MCF 10A (cell line): ENCODE measurements around the gene DLL3. TPM values are rescaled to one million over a fixed set of nuclear protein-coding genes. Genes with fewer than 3 reads are reported as not detected.

Experiments used
- BruUV-seq: library from RNA; stranded (reverse); fragments of 400-500 nt; replicated peaks from 2 replicates; lab custom pipeline; 2021; lab: Mats Ljungman, UMichigan
- CTCF ChIA-PET: fragments of 300-600 bp; sonication (Branson Sonifier 250); formaldehyde crosslinking; extraction: SDS; loops from one replicate; lab custom pipeline; 2021; ENCODE audit warnings: antibody characterized with exemption, inconsistent platforms; lab: Yijun Ruan, JAX
- POLR2A ChIA-PET: fragments of 300-600, 350-650 bp; sonication (Branson Sonifier 250); formaldehyde crosslinking; extraction: SDS; loops from one replicate; lab custom pipeline; 2020; ENCODE audit warnings: antibody characterized with exemption, inconsistent platforms; lab: Yijun Ruan, JAX
- DNase-seq: peaks from one replicate; pipeline ENCODE4 v3.0.0-alpha.2; 2018; ENCODE audit not compliant: unreplicated experiment
- H3K27ac Mint-ChIP-seq: one replicate; pipeline ENCODE4 v1.8.0; 2022; ENCODE audit warnings: mild to moderate bottlenecking, low read depth, mixed read lengths; ENCODE audit not compliant: unreplicated experiment
- H3K27me3 Mint-ChIP-seq: one replicate; pipeline ENCODE4 v1.8.0; 2022; ENCODE audit warnings: mixed read lengths; ENCODE audit not compliant: insufficient read depth, unreplicated experiment
- H3K36me3 Mint-ChIP-seq: one replicate; pipeline ENCODE4 v1.8.0; 2022; ENCODE audit warnings: mild to moderate bottlenecking, moderate library complexity, mixed read lengths; ENCODE audit not compliant: insufficient read depth, unreplicated experiment
- H3K4me1 Mint-ChIP-seq: one replicate; pipeline ENCODE4 v1.8.0; 2022; ENCODE audit warnings: mixed read lengths; ENCODE audit not compliant: insufficient read depth, unreplicated experiment
- H3K4me3 Mint-ChIP-seq: one replicate; pipeline ENCODE4 v1.8.0; 2022; ENCODE audit warnings: mild to moderate bottlenecking, moderate library complexity, mixed read lengths; ENCODE audit not compliant: unreplicated experiment
- H3K9me3 Mint-ChIP-seq: one replicate; pipeline ENCODE4 v1.8.0; 2022; ENCODE audit warnings: mixed read lengths; ENCODE audit not compliant: unreplicated experiment
- intact Hi-C: fragments of 100-400 bp; cut with micrococcal nuclease; formaldehyde crosslinking; loops from 2 replicates; pipeline ENCODE4 v1.14.1; 2022
- total RNA-seq: library from RNA; stranded (reverse); gene quantifications from 2 replicates; pipeline ENCODE4 v1.2.3, GENCODE V29; 2022
- TF ChIP-seq, protein P1 (sequence below): fragments of 200-600 bp; IDR thresholded peaks from one replicate; pipeline ENCODE4 v1.8.0; 2022; ENCODE audit warnings: antibody characterized with exemption, mild to moderate bottlenecking; ENCODE audit not compliant: unreplicated experiment

Gene DLL3
- total RNA-seq, 1 experiment from 2014 or later = 0.68 TPM

DNA sequence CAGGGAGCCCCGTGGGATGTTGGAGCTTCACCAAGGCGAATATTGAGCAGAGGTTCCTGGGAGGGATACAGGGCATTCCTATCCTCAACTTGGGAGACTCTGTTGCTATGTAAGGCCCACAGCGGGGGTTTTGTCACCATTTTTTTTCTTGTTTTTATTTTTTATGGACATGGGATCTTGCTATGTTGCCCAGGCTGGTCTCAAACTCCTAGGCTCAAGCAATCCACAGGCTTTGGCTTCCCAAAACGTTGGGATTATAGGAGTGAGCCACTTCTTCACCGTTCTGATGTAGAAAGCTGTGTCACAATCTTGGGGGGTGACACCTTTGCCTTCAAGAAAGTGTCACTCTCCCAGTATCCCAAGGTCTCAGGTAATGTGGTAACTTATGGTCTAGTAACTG is 2.6 kb downstream of the DLL3 start:
- no peaks in the 10 kb centered on the region for H3K9me3 Mint-ChIP-seq
- ChIA-PET CTCF (interaction anchor here (1.0 to 2.8 kb wide), 3 partner anchors 33 to 61 kb away, joined by 3 to 11 read pairs (median 3); no protein-coding TSS in a partner anchor), POLR2A (interaction anchor here (0.7 kb wide), 1 partner anchor 1215 kb away, joined by 3 read pairs; the partner anchor contains the start of genes COQ8B and ITPKC)
- H3K4me3 Mint-ChIP-seq = no peak overlapping the region
- TF ChIP-seq, protein P1, sequence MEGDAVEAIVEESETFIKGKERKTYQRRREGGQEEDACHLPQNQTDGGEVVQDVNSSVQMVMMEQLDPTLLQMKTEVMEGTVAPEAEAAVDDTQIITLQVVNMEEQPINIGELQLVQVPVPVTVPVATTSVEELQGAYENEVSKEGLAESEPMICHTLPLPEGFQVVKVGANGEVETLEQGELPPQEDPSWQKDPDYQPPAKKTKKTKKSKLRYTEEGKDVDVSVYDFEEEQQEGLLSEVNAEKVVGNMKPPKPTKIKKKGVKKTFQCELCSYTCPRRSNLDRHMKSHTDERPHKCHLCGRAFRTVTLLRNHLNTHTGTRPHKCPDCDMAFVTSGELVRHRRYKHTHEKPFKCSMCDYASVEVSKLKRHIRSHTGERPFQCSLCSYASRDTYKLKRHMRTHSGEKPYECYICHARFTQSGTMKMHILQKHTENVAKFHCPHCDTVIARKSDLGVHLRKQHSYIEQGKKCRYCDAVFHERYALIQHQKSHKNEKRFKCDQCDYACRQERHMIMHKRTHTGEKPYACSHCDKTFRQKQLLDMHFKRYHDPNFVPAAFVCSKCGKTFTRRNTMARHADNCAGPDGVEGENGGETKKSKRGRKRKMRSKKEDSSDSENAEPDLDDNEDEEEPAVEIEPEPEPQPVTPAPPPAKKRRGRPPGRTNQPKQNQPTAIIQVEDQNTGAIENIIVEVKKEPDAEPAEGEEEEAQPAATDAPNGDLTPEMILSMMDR = no peak
- H3K27me3 Mint-ChIP-seq = peaks cover 45% of the 10 kb centered on the region
- no TSS peak for BruUV-seq
- H3K27ac Mint-ChIP-seq = no peak overlapping the region
- no peak for DNase-seq
- no peaks in the 10 kb centered on the region for H3K36me3 Mint-ChIP-seq
- peaks cover 7% of the 10 kb centered on the region for H3K4me1 Mint-ChIP-seq
- intact Hi-C loops = no loop called here

DNA sequence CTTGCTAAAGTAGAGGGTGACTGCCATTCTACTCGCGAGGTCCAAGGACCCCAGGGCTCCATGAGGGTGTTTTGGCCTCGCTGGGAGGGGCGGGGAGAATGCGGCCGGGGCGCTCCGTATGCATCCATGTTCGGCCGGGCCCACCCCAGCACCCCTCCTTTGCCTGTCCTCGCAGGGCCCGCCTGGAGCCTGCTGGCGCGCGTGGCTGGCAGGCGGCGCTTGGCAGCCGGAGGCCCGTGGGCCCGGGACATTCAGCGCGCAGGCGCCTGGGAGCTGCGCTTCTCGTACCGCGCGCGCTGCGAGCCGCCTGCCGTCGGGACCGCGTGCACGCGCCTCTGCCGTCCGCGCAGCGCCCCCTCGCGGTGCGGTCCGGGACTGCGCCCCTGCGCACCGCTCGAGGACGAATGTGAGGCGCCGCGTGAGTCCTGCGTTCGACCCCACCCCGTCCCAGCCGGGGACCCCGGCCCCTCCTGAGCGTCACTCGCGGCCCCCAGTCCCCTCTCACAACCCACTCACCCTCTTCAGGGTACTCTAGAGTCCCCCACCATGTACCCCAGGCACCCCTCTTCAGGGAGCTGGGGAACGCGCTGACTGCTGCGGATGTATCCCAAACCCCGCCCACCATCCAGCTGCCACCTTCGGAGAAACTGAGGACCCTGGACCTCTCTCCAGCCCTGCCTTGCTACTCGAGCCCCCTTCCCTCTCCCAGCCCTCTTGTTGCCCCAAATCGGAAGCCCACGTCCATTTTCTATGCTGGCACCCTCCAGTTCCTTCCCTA is 4.1 kb downstream of the DLL3 start:
- TF ChIP-seq, protein P1 = peak; percentile 77
- Mint-ChIP-seq H3K36me3 (no peaks in the 10 kb centered on the region), H3K4me3 (no peak overlapping the region), H3K27me3 (peaks cover 56% of the 10 kb centered on the region), H3K9me3 (no peaks in the 10 kb centered on the region), H3K27ac (no peak overlapping the region), H3K4me1 (peaks cover 7% of the 10 kb centered on the region)
- BruUV-seq = no TSS peak
- CTCF ChIA-PET = interaction anchor here (0.5 to 1.1 kb wide), 10 partner anchors 8 to 64 kb away, joined by 3 to 6 read pairs (median 3); partner anchors contain the start of gene EID2B
- POLR2A ChIA-PET = interaction anchor here (0.9 kb wide), 1 partner anchor 62 kb away, joined by 4 read pairs; no protein-coding TSS in a partner anchor
- DNase-seq = peak; percentile 69
- intact Hi-C loops = no loop called here

DNA sequence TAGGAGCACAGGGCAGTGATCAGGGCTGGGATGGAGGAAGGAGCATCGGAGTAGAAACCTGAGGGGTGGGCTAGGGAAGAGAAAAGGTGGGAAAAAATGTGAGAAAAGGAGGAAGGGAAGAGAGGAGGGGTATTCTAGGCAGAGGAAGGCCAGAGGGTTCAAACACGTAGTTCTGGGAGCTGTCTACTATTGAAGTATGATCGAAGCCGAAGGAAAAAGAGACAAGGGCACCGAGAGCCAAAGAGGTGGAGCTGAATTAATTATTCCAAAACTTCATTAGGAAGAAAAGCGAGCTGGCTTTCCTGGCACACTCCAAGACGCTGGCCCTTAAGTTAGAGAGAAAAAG is 7.8 kb downstream of the DLL3 start:
- H3K4me3 Mint-ChIP-seq = peak overlapping the region; percentile 71
- no peaks in the 10 kb centered on the region for H3K9me3 Mint-ChIP-seq
- H3K27ac Mint-ChIP-seq = no peak overlapping the region
- H3K4me1 Mint-ChIP-seq = no peaks in the 10 kb centered on the region
- ChIA-PET POLR2A (no interaction called here), CTCF (interaction anchor here (0.6 kb wide), 1 partner anchor 62 kb away, joined by 3 read pairs; no protein-coding TSS in a partner anchor)
- DNase-seq = no peak
- H3K36me3 Mint-ChIP-seq = no peaks in the 10 kb centered on the region
- no TSS peak for BruUV-seq
- peaks cover 33% of the 10 kb centered on the region for H3K27me3 Mint-ChIP-seq
- TF ChIP-seq, protein P1 = no peak
- intact Hi-C loops = no loop called here

DNA sequence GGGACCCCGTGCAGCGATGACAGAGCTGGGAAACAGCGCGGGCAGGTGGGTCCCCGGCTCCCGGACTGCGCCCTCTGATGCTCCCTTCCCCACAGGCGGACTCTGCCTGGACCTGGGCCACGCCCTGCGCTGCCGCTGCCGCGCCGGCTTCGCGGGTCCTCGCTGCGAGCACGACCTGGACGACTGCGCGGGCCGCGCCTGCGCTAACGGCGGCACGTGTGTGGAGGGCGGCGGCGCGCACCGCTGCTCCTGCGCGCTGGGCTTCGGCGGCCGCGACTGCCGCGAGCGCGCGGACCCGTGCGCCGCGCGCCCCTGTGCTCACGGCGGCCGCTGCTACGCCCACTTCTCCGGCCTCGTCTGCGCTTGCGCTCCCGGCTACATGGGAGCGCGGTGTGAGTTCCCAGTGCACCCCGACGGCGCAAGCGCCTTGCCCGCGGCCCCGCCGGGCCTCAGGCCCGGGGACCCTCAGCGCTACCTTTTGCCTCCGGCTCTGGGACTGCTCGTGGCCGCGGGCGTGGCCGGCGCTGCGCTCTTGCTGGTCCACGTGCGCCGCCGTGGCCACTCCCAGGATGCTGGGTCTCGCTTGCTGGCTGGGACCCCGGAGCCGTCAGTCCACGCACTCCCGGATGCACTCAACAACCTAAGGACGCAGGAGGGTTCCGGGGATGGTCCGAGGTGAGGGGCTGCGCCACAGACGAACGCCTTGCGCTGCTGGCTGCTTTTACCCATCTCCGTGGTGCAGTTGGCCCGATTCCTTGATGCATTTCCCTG is 8.4 kb downstream of the DLL3 start:
- no peaks in the 10 kb centered on the region for H3K9me3 Mint-ChIP-seq
- CTCF ChIA-PET = no interaction called here

More for the DNA sequence above, 8.4 kb downstream of the DLL3 start:
- no peaks in the 10 kb centered on the region for H3K36me3 Mint-ChIP-seq
- no peaks in the 10 kb centered on the region for H3K4me1 Mint-ChIP-seq
- H3K4me3 Mint-ChIP-seq = peak overlapping the region; percentile 71
- TF ChIP-seq, protein P1 = no peak
- H3K27ac Mint-ChIP-seq = no peak overlapping the region
- H3K27me3 Mint-ChIP-seq = peaks cover 33% of the 10 kb centered on the region
- POLR2A ChIA-PET = no interaction called here
- DNase-seq = peak; percentile 27
- BruUV-seq = no TSS peak
- intact Hi-C loops = no loop called here
